ENCODE data around the gene DPYSL5. TPM values are rescaled to one million over a fixed set of nuclear protein-coding genes. Genes with fewer than 3 reads are reported as not detected.

Gene DPYSL5
- total RNA-seq, 3 donors from 2014 or later: not detected

- no peak for DNase-seq (ENCODE audit: low spot score in 2 of 2)
- H3K9me3 ChIP-seq: peaks cover 7 to 12% of the 10 kb centered on the region in 2 donors
- no peaks in the 10 kb centered on the region for H3K36me3 ChIP-seq
- intact Hi-C loops (cut with DNase I; ENCODE audit: low total_unique reads): loop anchor here (2.0 kb wide), 1 partner anchor 35 kb away; no protein-coding TSS in a partner anchor
- TF ChIP-seq, protein P1, sequence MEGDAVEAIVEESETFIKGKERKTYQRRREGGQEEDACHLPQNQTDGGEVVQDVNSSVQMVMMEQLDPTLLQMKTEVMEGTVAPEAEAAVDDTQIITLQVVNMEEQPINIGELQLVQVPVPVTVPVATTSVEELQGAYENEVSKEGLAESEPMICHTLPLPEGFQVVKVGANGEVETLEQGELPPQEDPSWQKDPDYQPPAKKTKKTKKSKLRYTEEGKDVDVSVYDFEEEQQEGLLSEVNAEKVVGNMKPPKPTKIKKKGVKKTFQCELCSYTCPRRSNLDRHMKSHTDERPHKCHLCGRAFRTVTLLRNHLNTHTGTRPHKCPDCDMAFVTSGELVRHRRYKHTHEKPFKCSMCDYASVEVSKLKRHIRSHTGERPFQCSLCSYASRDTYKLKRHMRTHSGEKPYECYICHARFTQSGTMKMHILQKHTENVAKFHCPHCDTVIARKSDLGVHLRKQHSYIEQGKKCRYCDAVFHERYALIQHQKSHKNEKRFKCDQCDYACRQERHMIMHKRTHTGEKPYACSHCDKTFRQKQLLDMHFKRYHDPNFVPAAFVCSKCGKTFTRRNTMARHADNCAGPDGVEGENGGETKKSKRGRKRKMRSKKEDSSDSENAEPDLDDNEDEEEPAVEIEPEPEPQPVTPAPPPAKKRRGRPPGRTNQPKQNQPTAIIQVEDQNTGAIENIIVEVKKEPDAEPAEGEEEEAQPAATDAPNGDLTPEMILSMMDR (IDR thresholded peaks at IDR 0.05): no peak
- TF ChIP-seq POLR2AphosphoS5 (IDR thresholded peaks at IDR 0.05) (no peak), POLR2A (IDR thresholded peaks at IDR 0.05) (no peak)
- H3K4me1 ChIP-seq: peaks cover 0 to 3% of the 10 kb centered on the region in 2 donors
- no peak overlapping the region for H3K27ac ChIP-seq
- no peak overlapping the region for H3K4me3 ChIP-seq
- no peaks in the 10 kb centered on the region for H3K27me3 ChIP-seq
Observed at GRCh38 chr2:26897807-26898479, 50.0 kb downstream of the DPYSL5 start.

- Histone ChIP-seq H3K27me3 (no peaks in the 10 kb centered on the region), H3K9me3 (peaks cover 7 to 12% of the 10 kb centered on the region in 2 donors), H3K4me1 (peaks cover 0 to 3% of the 10 kb centered on the region in 2 donors), H3K4me3 (no peak overlapping the region), H3K36me3 (no peaks in the 10 kb centered on the region), H3K27ac (no peak overlapping the region)
- no peak for TF ChIP-seq POLR2A (IDR thresholded peaks at IDR 0.05)
- TF ChIP-seq, protein P1 (IDR thresholded peaks at IDR 0.05): no peak
- TF ChIP-seq POLR2AphosphoS5 (IDR thresholded peaks at IDR 0.05): no peak
- intact Hi-C loops (cut with DNase I; ENCODE audit: low total_unique reads): no loop called here
- no peak for DNase-seq (ENCODE audit: low spot score in 2 of 2)
Observed at GRCh38 chr2:26898480-26899078, 50.6 kb downstream of the DPYSL5 start.

DNA sequence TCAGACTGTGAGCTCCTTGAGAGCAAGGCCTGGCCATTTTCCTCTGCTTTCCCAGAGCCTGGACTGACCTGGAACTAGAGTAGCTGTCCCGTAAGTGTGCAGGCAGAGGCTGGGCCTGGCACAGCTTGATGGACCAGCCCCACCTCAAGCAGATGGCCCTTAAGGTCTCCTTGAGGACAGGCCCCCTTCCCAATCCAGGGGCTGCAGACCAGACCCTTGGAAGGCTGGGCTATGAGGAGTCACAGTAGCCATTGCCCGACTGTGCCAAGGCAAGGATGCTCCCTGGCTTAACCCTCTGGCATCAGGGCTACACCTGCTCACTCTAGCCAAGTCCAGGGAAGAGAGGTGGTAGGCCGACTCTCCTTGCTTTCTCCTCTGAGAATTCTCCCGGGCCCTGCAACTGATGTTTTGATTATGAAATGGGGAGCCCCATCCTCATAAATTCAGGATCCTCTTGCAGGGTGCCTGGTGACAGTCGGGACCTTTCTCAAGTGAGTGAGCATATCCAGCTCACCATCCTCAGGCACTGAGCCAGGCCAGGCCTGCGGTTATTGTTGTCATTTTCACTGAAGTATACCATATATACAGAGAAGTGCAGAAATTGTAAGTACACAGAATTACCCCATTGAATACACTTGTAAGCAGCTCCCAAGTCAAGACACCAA is 51.7 kb downstream of the DPYSL5 start:
- H3K9me3 ChIP-seq: peaks cover 2 to 8% of the 10 kb centered on the region in 2 donors
- DNase-seq (ENCODE audit: low spot score in 2 of 2): no peak
- no peak overlapping the region for H3K27ac ChIP-seq
- TF ChIP-seq, protein P1 (IDR thresholded peaks at IDR 0.05): no peak
- TF ChIP-seq POLR2AphosphoS5 (IDR thresholded peaks at IDR 0.05) (no peak), POLR2A (IDR thresholded peaks at IDR 0.05) (no peak)
- no peak overlapping the region for H3K4me3 ChIP-seq
- no peaks in the 10 kb centered on the region for H3K27me3 ChIP-seq
- no peaks in the 10 kb centered on the region for H3K36me3 ChIP-seq
- intact Hi-C loops (cut with DNase I; ENCODE audit: low total_unique reads): no loop called here
- H3K4me1 ChIP-seq: peaks cover 0 to 3% of the 10 kb centered on the region in 2 donors

DNA sequence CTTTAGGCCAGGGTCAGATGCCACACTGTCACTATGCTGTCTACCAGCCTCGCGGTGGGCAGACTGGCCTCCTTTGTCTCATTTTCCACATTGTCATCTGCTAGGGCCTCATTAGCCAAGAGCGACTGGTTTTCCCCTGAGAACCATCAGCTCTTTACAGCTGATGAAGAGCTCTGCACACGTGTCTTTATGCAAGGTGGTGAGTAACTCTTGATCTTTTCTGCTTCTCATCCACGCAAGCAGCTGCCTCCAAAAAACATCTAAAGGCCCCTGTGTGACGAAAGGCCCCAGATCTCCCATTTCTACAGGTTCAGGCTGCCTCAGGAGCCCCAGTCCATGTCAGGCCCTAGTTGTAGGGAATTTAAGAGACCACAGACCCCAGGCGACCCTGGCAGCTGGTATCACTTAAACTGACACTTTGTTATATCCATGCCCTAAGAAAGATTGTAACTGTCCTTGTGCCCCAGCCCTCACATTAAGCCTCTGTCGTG is 52.9 kb downstream of the DPYSL5 start:
- H3K4me1 ChIP-seq: peaks cover 0 to 3% of the 10 kb centered on the region in 2 donors
- H3K4me3 ChIP-seq: no peak overlapping the region
- no peaks in the 10 kb centered on the region for H3K36me3 ChIP-seq
- intact Hi-C loops (cut with DNase I; ENCODE audit: low total_unique reads): no loop called here
- H3K27ac ChIP-seq: peak overlapping the region in 1 of 2 donors; percentile 7
- H3K9me3 ChIP-seq: no peaks in the 10 kb centered on the region
- TF ChIP-seq POLR2A (IDR thresholded peaks at IDR 0.05) (no peak), POLR2AphosphoS5 (IDR thresholded peaks at IDR 0.05) (no peak)
- TF ChIP-seq, protein P1 (IDR thresholded peaks at IDR 0.05): no peak
- H3K27me3 ChIP-seq: no peaks in the 10 kb centered on the region
- no peak for DNase-seq (ENCODE audit: low spot score in 2 of 2)
